HCT116 (cell line): ENCODE results near the gene ZNF593. TPM values are rescaled to one million over a fixed set of nuclear protein-coding genes. Genes with fewer than 3 reads are reported as not detected.

Experiments used
- ATAC-seq: fragments of 200-7000 bp; cut with Tn5 transposase; 2 replicates; pipeline ENCODE4 v1.9.1; 2020; ENCODE audit warnings: mild to moderate bottlenecking, moderate library complexity
- BruUV-seq: library from RNA; stranded (reverse); fragments of 400-500 nt; replicated peaks from 2 replicates; lab custom pipeline; 2021; lab: Mats Ljungman, UMichigan
- CTCF ChIA-PET: fragments of 300-600 bp; sonication (Branson Sonifier 250); formaldehyde crosslinking; loops from one replicate; lab custom pipeline; 2021; ENCODE audit warnings: antibody characterized with exemption; lab: Charles Lee
- POLR2A ChIA-PET: fragments of 300-600, 350-600 bp; sonication (Branson Sonifier 250); formaldehyde crosslinking; loops from one replicate; lab custom pipeline; 2021; ENCODE audit warnings: antibody characterized with exemption; lab: Charles Lee
- RAD21 ChIA-PET, 2 experiments: fragments of 300-600 bp; sonication (Branson Sonifier 250); formaldehyde crosslinking; loops; one replicate each; lab custom pipeline; 2023; ENCODE audit warnings: low total read pairs in 2 of 2; ENCODE audit not compliant: uncharacterized antibody in 2 of 2, unreplicated experiment in 2 of 2, low non-redundant PET in 1 of 2; lab: Charles Lee
- DNase-seq: peaks from one replicate; pipeline ENCODE4 v3.0.0-alpha.2; 2010; ENCODE audit warnings: low read depth, low spot score
- H2AFZ ChIP-seq: fragments of 200-600 bp; shearing (Covaris generic), sonication (generic); 2 replicates; pipeline ENCODE4 v1.6.1; 2017; ENCODE audit warnings: low read depth, mixed run types, mixed read lengths, antibody characterized with exemption, low read length; ENCODE audit not compliant: poor library complexity, severe bottlenecking
- H3K27ac ChIP-seq: 2 replicates; pipeline ENCODE4 v1.5.1; 2012; ENCODE audit warnings: low read depth, low read length
- H3K27me3 ChIP-seq: fragments of 200-600 bp; sonication (generic); 2 replicates; pipeline ENCODE4 v1.6.1; 2016; ENCODE audit warnings: mixed run types, low read length, mixed read lengths; ENCODE audit not compliant: insufficient read depth
- H3K36me3 ChIP-seq, 2 experiments: fragments of 200-500 bp in 1 of 2; fragments of 200-600 bp in 1 of 2; sonication (Bioruptor generic) in 1 of 2; sonication (generic) in 1 of 2; 2 replicates each; pipeline versions ENCODE4 v1.5.1 to v1.6.1; 2014 to 2016; ENCODE audit warnings: low read length in 2 of 2, inconsistent platforms in 1 of 2, mixed read lengths in 1 of 2, mixed run types in 1 of 2; ENCODE audit not compliant: insufficient read depth in 2 of 2, control insufficient read depth in 1 of 2
- H3K4me1 ChIP-seq, 2 experiments: fragments of 200-600 bp in 1 of 2; sonication (generic) in 1 of 2; 2 replicates each; pipeline versions ENCODE4 v1.5.1 to v1.6.1; 2012 to 2017; ENCODE audit warnings: low read length in 2 of 2, inconsistent platforms in 1 of 2, mild to moderate bottlenecking in 1 of 2, mixed read lengths in 1 of 2, mixed run types in 1 of 2, moderate library complexity in 1 of 2; ENCODE audit not compliant: insufficient read depth in 2 of 2, control insufficient read depth in 1 of 2
- H3K4me2 ChIP-seq: fragments of 200-600 bp; sonication (generic); 2 replicates; pipeline ENCODE4 v1.6.1; 2017; ENCODE audit warnings: mixed run types, low read length, mixed read lengths
- H3K4me3 ChIP-seq, 2 experiments: fragments of 200-600 bp in 1 of 2; sonication (generic) in 1 of 2; replicated peaks in 1 of 2; 2 replicates each; pipeline ENCODE4 v1.5.1; 2011 to 2016; ENCODE audit warnings: low read length in 2 of 2, control low read depth in 1 of 2, low read depth in 1 of 2, mild to moderate bottlenecking in 1 of 2, mixed read lengths in 1 of 2, mixed run types in 1 of 2
- H3K79me2 ChIP-seq: fragments of 200-600 bp; sonication (generic); 2 replicates; pipeline ENCODE4 v1.6.1; 2017; ENCODE audit warnings: mild to moderate bottlenecking, mixed run types, low read length, moderate library complexity, mixed read lengths; ENCODE audit not compliant: insufficient read depth
- H3K9ac ChIP-seq: fragments of 200-600 bp; sonication (generic); 2 replicates; pipeline ENCODE4 v1.6.1; 2016; ENCODE audit warnings: low read length, mixed read lengths
- H3K9me2 ChIP-seq: fragments of 200-600 bp; sonication (generic), shearing (Covaris generic); 2 replicates; pipeline ENCODE4 v1.6.1; 2017; ENCODE audit warnings: mixed run types, mild to moderate bottlenecking, moderate library complexity; ENCODE audit not compliant: insufficient read depth
- H3K9me3 ChIP-seq, 2 experiments: fragments of 200-500 bp in 1 of 2; fragments of 200-600 bp in 1 of 2; sonication (Bioruptor generic) in 1 of 2; sonication (generic) in 1 of 2; 2 replicates each; pipeline ENCODE4 v1.6.1; 2014 to 2017; ENCODE audit warnings: low read length in 2 of 2, mixed read lengths in 2 of 2, inconsistent platforms in 1 of 2, low read depth in 1 of 2, mild to moderate bottlenecking in 1 of 2, mixed run types in 1 of 2, moderate library complexity in 1 of 2; ENCODE audit not compliant: control insufficient read depth in 1 of 2, insufficient read depth in 1 of 2
- H4K20me1 ChIP-seq: fragments of 200-600 bp; sonication (generic), shearing (Covaris generic); 2 replicates; pipeline ENCODE4 v1.6.1; 2017; ENCODE audit warnings: mixed run types, mild to moderate bottlenecking, moderate library complexity; ENCODE audit not compliant: insufficient read depth
- ATF3 ChIP-seq: IDR thresholded peaks from 2 replicates; pipeline ENCODE4 v1.6.1; 2012
- ELF1 ChIP-seq: IDR thresholded peaks from 2 replicates; pipeline ENCODE4 v1.6.1; 2012; ENCODE audit warnings: low read depth, borderline replicate concordance
- EZH2 ChIP-seq: fragments of 200-600 bp; sonication (generic); IDR thresholded peaks from 2 replicates; pipeline ENCODE4 v1.6.1; 2017; ENCODE audit warnings: antibody characterized with exemption, mixed run types
- EZH2phosphoT487 ChIP-seq: fragments of 200-600 bp; IDR thresholded peaks from 2 replicates; pipeline ENCODE4 v1.6.1; 2018; ENCODE audit warnings: antibody characterized with exemption, borderline replicate concordance
- JUND ChIP-seq: IDR thresholded peaks from 2 replicates; pipeline ENCODE4 v1.6.1; 2012
- POLR2AphosphoS5 ChIP-seq: IDR thresholded peaks from 2 replicates; pipeline ENCODE4 v1.6.1; 2011; ENCODE audit warnings: mild to moderate bottlenecking, low read depth, low read length, moderate library complexity
- RAD21 ChIP-seq: IDR thresholded peaks from 2 replicates; pipeline ENCODE4 v1.6.1; 2012; ENCODE audit warnings: low read depth, mild to moderate bottlenecking
- SIN3A ChIP-seq: IDR thresholded peaks from 2 replicates; pipeline ENCODE4 v1.6.1; 2012; ENCODE audit warnings: low read depth
- ZNF274 ChIP-seq: fragments of 200-500 bp; sonication (Bioruptor generic); IDR thresholded peaks from 2 replicates; pipeline ENCODE4 v1.6.1; 2014; ENCODE audit warnings: mild to moderate bottlenecking, low read depth, low read length, inconsistent platforms
- intact Hi-C: fragments of 100-400 bp; cut with micrococcal nuclease; formaldehyde crosslinking; loops from 2 replicates; pipeline ENCODE4 v1.10.0; 2022
- total RNA-seq: library from RNA; stranded (reverse); gene quantifications from one replicate; pipeline ENCODE4 v1.2.1, GENCODE V29; 2021; ENCODE audit not compliant: unreplicated experiment
- TF ChIP-seq, protein P1 (sequence below), 3 experiments: fragments of 200-600 bp in 1 of 3; sonication (generic) in 1 of 3; IDR thresholded peaks in 2 of 3; conservative IDR thresholded peaks in 1 of 3; 2 replicates each; pipeline ENCODE4 v1.5.1; 2012 to 2017; ENCODE audit warnings: low read depth in 2 of 3, low read length in 2 of 3, antibody characterized with exemption in 1 of 3, borderline replicate concordance in 1 of 3, control low read depth in 1 of 3, mild to moderate bottlenecking in 1 of 3, mixed read lengths in 1 of 3, mixed run types in 1 of 3, moderate library complexity in 1 of 3; ENCODE audit not compliant: insufficient read depth in 1 of 3
- TF ChIP-seq, protein P2 (sequence below): IDR thresholded peaks from 2 replicates; pipeline ENCODE4 v1.6.1; 2012; ENCODE audit warnings: low read depth
- TF ChIP-seq, protein P3 (sequence below): IDR thresholded peaks from 2 replicates; pipeline ENCODE4 v1.6.1; 2011; ENCODE audit warnings: mild to moderate bottlenecking, low read length, moderate library complexity; ENCODE audit not compliant: insufficient replicate concordance; ENCODE audit errors: extremely low read depth
- TF ChIP-seq, protein P4 (sequence below): IDR thresholded peaks from 2 replicates; pipeline ENCODE4 v1.6.1; 2012

Gene ZNF593
- total RNA-seq, 1 experiment from 2014 or later = 62.4 TPM

DNA sequence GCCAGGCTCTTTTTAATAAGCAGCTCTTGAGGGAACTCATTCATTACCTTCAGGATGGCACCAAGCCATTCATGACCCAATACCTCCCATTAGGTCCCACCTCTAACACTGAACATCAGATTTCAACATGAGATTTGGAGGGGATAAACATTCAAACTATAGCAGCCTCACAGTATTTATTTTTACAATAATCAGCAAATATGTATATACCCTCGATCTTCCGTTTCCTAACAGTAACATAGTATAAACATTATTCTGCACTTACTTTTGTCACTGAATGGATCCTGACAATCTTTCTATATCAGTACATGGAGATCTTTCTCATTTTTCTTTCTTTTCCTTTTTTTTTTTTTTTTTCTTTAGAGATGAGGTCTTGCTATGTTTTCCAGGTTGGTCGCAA, 26.1 kb downstream of the ZNF593 start (continued):
- TF ChIP-seq, protein P1, sequence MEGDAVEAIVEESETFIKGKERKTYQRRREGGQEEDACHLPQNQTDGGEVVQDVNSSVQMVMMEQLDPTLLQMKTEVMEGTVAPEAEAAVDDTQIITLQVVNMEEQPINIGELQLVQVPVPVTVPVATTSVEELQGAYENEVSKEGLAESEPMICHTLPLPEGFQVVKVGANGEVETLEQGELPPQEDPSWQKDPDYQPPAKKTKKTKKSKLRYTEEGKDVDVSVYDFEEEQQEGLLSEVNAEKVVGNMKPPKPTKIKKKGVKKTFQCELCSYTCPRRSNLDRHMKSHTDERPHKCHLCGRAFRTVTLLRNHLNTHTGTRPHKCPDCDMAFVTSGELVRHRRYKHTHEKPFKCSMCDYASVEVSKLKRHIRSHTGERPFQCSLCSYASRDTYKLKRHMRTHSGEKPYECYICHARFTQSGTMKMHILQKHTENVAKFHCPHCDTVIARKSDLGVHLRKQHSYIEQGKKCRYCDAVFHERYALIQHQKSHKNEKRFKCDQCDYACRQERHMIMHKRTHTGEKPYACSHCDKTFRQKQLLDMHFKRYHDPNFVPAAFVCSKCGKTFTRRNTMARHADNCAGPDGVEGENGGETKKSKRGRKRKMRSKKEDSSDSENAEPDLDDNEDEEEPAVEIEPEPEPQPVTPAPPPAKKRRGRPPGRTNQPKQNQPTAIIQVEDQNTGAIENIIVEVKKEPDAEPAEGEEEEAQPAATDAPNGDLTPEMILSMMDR (IDR thresholded peaks at IDR 0.05 in 2 of 3, conservative IDR thresholded peaks at IDR 0.05 in 1 of 3; ENCODE audit: borderline replicate concordance in 1 of 3, insufficient read depth in 1 of 3, low read depth in 2 of 3, low read length in 2 of 3) = no peak
- no peak for TF ChIP-seq ELF1
- TF ChIP-seq, all 23 proteins: peak for 0

GRCh38 chr1:26197301-26197700, 27.6 kb downstream of the ZNF593 start:
- Histone ChIP-seq H2AFZ (no peak overlapping the region), H3K9me2 (no peaks in the 10 kb centered on the region), H3K27ac (no peak overlapping the region), H3K9ac (no peak overlapping the region), H3K4me2 (no peak overlapping the region), H3K36me3 (no peaks in the 10 kb centered on the region), H3K4me1 (peaks cover 2 to 4% of the 10 kb centered on the region in 2 experiments; a peak in 1 of 4 replicates), H3K4me3 (no peak overlapping the region), H4K20me1 (no peaks in the 10 kb centered on the region), H3K27me3 (no peaks in the 10 kb centered on the region), H3K79me2 (no peaks in the 10 kb centered on the region), H3K9me3 (no peaks in the 10 kb centered on the region)
- DNase-seq (no peak), ATAC-seq (no peak)
- POLR2A ChIA-PET = no interaction called here
- intact Hi-C loops = no loop called here
- RAD21 ChIA-PET = no interaction called here
- BruUV-seq = no TSS peak
- CTCF ChIA-PET = no interaction called here
- TF ChIP-seq, protein P2, sequence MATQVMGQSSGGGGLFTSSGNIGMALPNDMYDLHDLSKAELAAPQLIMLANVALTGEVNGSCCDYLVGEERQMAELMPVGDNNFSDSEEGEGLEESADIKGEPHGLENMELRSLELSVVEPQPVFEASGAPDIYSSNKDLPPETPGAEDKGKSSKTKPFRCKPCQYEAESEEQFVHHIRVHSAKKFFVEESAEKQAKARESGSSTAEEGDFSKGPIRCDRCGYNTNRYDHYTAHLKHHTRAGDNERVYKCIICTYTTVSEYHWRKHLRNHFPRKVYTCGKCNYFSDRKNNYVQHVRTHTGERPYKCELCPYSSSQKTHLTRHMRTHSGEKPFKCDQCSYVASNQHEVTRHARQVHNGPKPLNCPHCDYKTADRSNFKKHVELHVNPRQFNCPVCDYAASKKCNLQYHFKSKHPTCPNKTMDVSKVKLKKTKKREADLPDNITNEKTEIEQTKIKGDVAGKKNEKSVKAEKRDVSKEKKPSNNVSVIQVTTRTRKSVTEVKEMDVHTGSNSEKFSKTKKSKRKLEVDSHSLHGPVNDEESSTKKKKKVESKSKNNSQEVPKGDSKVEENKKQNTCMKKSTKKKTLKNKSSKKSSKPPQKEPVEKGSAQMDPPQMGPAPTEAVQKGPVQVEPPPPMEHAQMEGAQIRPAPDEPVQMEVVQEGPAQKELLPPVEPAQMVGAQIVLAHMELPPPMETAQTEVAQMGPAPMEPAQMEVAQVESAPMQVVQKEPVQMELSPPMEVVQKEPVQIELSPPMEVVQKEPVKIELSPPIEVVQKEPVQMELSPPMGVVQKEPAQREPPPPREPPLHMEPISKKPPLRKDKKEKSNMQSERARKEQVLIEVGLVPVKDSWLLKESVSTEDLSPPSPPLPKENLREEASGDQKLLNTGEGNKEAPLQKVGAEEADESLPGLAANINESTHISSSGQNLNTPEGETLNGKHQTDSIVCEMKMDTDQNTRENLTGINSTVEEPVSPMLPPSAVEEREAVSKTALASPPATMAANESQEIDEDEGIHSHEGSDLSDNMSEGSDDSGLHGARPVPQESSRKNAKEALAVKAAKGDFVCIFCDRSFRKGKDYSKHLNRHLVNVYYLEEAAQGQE = no peak
- TF ChIP-seq EZH2 (no peak), POLR2AphosphoS5 (no peak), SIN3A (no peak), EZH2phosphoT487 (no peak), ZNF274 (no peak), ATF3 (no peak), JUND (no peak), ELF1 (no peak), RAD21 (no peak)
- TF ChIP-seq, protein P1 (IDR thresholded peaks at IDR 0.05 in 2 of 3, conservative IDR thresholded peaks at IDR 0.05 in 1 of 3; ENCODE audit: borderline replicate concordance in 1 of 3, insufficient read depth in 1 of 3, low read depth in 2 of 3, low read length in 2 of 3) = no peak
- TF ChIP-seq, protein P3, sequence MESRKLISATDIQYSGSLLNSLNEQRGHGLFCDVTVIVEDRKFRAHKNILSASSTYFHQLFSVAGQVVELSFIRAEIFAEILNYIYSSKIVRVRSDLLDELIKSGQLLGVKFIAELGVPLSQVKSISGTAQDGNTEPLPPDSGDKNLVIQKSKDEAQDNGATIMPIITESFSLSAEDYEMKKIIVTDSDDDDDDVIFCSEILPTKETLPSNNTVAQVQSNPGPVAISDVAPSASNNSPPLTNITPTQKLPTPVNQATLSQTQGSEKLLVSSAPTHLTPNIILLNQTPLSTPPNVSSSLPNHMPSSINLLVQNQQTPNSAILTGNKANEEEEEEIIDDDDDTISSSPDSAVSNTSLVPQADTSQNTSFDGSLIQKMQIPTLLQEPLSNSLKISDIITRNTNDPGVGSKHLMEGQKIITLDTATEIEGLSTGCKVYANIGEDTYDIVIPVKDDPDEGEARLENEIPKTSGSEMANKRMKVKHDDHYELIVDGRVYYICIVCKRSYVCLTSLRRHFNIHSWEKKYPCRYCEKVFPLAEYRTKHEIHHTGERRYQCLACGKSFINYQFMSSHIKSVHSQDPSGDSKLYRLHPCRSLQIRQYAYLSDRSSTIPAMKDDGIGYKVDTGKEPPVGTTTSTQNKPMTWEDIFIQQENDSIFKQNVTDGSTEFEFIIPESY = no peak
- TF ChIP-seq, protein P4, sequence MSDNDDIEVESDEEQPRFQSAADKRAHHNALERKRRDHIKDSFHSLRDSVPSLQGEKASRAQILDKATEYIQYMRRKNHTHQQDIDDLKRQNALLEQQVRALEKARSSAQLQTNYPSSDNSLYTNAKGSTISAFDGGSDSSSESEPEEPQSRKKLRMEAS = no peak
